Amygdala (tissue), 56 donors: Measurements from ENCODE around the gene H1-8.

ENCODE experiments used
- DNase-seq, 56 donors: peaks; one replicate each; lab custom pipeline; 2025; lab: John Stamatoyannopoulos, UW

The H1-8 gene

GRCh38 chr3:129567176-129567705 lies 24.3 kb downstream of the H1-8 start:
- DNase-seq = no peak

- no peak for DNase-seq
Measured at GRCh38 chr3:129567939-129568338, 25.0 kb downstream of the H1-8 start.

GRCh38 chr3:129569856-129570255 lies 26.9 kb downstream of the H1-8 start:
- no peak for DNase-seq

- DNase-seq = no peak
Measured at GRCh38 chr3:129571605-129572547, 28.9 kb downstream of the H1-8 start.

GRCh38 chr3:129572603-129573002 lies 29.6 kb downstream of the H1-8 start:
- DNase-seq = no peak

- DNase-seq = no peak
Measured at GRCh38 chr3:129573493-129573892, 30.5 kb downstream of the H1-8 start.

GRCh38 chr3:129574206-129574605 lies 31.2 kb downstream of the H1-8 start:
- DNase-seq = no peak

GRCh38 chr3:129575233-129575996 lies 32.4 kb downstream of the H1-8 start:
- no peak for DNase-seq

- DNase-seq = no peak
Measured at GRCh38 chr3:129575997-129576384, 33.0 kb downstream of the H1-8 start.

- DNase-seq = peak in 2 of 56 donors; percentile 13 to 16
Measured at GRCh38 chr3:129576514-129577352, 33.8 kb downstream of the H1-8 start.

- peak in 11 of 56 donors; percentile 9 to 55 (median 19) for DNase-seq
Measured at GRCh38 chr3:129577366-129577765, 34.4 kb downstream of the H1-8 start.

- peak in 2 of 56 donors; percentile 10 to 22 for DNase-seq
Measured at GRCh38 chr3:129577925-129578786, 35.2 kb downstream of the H1-8 start.

- no peak for DNase-seq
Measured at GRCh38 chr3:129579991-129580390, 37.0 kb downstream of the H1-8 start.

GRCh38 chr3:129581623-129582022 lies 38.6 kb downstream of the H1-8 start:
- DNase-seq = no peak

GRCh38 chr3:129582799-129583198 lies 39.8 kb downstream of the H1-8 start:
- DNase-seq = no peak

GRCh38 chr3:129583289-129583688 lies 40.3 kb downstream of the H1-8 start:
- DNase-seq = no peak

GRCh38 chr3:129584631-129585030 lies 41.7 kb downstream of the H1-8 start:
- DNase-seq = no peak

GRCh38 chr3:129585949-129586657 lies 43.1 kb downstream of the H1-8 start:
- no peak for DNase-seq
